Activated CD4-positive, alpha-beta T cell treated with anti-CD3 and anti-CD28 coated beads for 36 hours (primary cell): ENCODE data around the gene FGF18. TPM values are rescaled to one million over a fixed set of nuclear protein-coding genes. Genes with fewer than 3 reads are reported as not detected.
"Not testable (repeated sequence)": the region's sequence is repeated elsewhere in the genome, so short reads cannot be mapped to it uniquely, and the experiment has no call there.

Source experiments
- ATAC-seq: fragments of 200-7000 bp; cut with Tn5 transposase; one replicate; pipeline ENCODE4 v1.10.0; 2021; ENCODE audit warnings: mild to moderate bottlenecking, moderate library complexity
- CTCF ChIA-PET: fragments of 350-600 bp; sonication (Branson Sonifier 250); formaldehyde crosslinking; loops from one replicate; lab custom pipeline; 2021; ENCODE audit warnings: antibody characterized with exemption; lab: Charles Lee
- POLR2A ChIA-PET: fragments of 350-600 bp; sonication (Branson Sonifier 250); formaldehyde crosslinking; loops from one replicate; lab custom pipeline; 2021; ENCODE audit warnings: antibody characterized with exemption, inconsistent platforms; lab: Charles Lee
- DNase-seq: peaks from one replicate; pipeline ENCODE4 v3.0.0-alpha.2; 2020
- H3K27ac Mint-ChIP-seq: one replicate; pipeline ENCODE4 v1.8.0; 2021; ENCODE audit warnings: mixed read lengths
- H3K27me3 Mint-ChIP-seq: one replicate; pipeline ENCODE4 v1.8.0; 2021; ENCODE audit warnings: mixed read lengths
- H3K36me3 Mint-ChIP-seq: one replicate; pipeline ENCODE4 v1.8.0; 2021; ENCODE audit warnings: low read depth, mixed read lengths
- H3K4me1 Mint-ChIP-seq: one replicate; pipeline ENCODE4 v1.8.0; 2021; ENCODE audit warnings: mixed read lengths
- H3K4me3 Mint-ChIP-seq: one replicate; pipeline ENCODE4 v1.8.0; 2021; ENCODE audit warnings: mild to moderate bottlenecking, moderate library complexity, mixed read lengths
- H3K9me3 Mint-ChIP-seq: one replicate; pipeline ENCODE4 v1.8.0; 2021; ENCODE audit warnings: low read depth, mixed read lengths
- intact Hi-C, 2 experiments: fragments of 100-400 bp; cut with DNase I in 1 of 2; cut with micrococcal nuclease in 1 of 2; formaldehyde crosslinking; loops; one replicate each; pipeline versions ENCODE4 v1.14.2 to v1.15.1; 2022 to 2024; cut with DNase I, micrococcal nuclease
- total RNA-seq, 2 experiments: library from RNA; stranded (reverse); gene quantifications; one replicate each; pipeline ENCODE4 v1.2.3, GENCODE V29; 2021

The FGF18 gene
- total RNA-seq, 2 experiments from 2014 or later, result not detected

- H3K27me3 Mint-ChIP-seq, result peaks cover 18% of the 10 kb centered on the region
- H3K27ac Mint-ChIP-seq, result no peak overlapping the region
- no peak for DNase-seq
- H3K9me3 Mint-ChIP-seq, result no peaks in the 10 kb centered on the region
- ChIA-PET CTCF (no interaction called here), POLR2A (no interaction called here)
- intact Hi-C loops, result loop anchor here (10.0 kb wide), 2 partner anchors 118 to 368 kb away; no protein-coding TSS in a partner anchor
- no peaks in the 10 kb centered on the region for H3K36me3 Mint-ChIP-seq
- no peak for ATAC-seq
- H3K4me1 Mint-ChIP-seq, result no peaks in the 10 kb centered on the region
- no peak overlapping the region for H3K4me3 Mint-ChIP-seq
Measured at GRCh38 chr5:171486613-171487012, 67.2 kb downstream of the FGF18 start.

- no peak for ATAC-seq
- intact Hi-C loops, result loop anchor here (10.0 kb wide), 2 partner anchors 116 to 366 kb away; no protein-coding TSS in a partner anchor
- peaks cover 18% of the 10 kb centered on the region for H3K27me3 Mint-ChIP-seq
Measured at GRCh38 chr5:171488876-171489275, 69.4 kb downstream of the FGF18 start.

GRCh38 chr5:171492781-171493180 lies 73.3 kb downstream of the FGF18 start:
- Mint-ChIP-seq H3K27ac (no peak overlapping the region), H3K9me3 (no peaks in the 10 kb centered on the region), H3K4me1 (no peaks in the 10 kb centered on the region), H3K27me3 (peaks cover 16% of the 10 kb centered on the region), H3K36me3 (no peaks in the 10 kb centered on the region), H3K4me3 (no peak overlapping the region)
- POLR2A ChIA-PET, result no interaction called here
- CTCF ChIA-PET, result no interaction called here
- DNase-seq (no peak), ATAC-seq (no peak)
- intact Hi-C loops, result no loop called here

More at GRCh38 chr5:171488876-171489275, 69.4 kb downstream of the FGF18 start:
- Mint-ChIP-seq H3K4me1 (no peaks in the 10 kb centered on the region), H3K36me3 (no peaks in the 10 kb centered on the region), H3K27ac (no peak overlapping the region), H3K9me3 (no peaks in the 10 kb centered on the region), H3K4me3 (no peak overlapping the region)
- CTCF ChIA-PET, result no interaction called here
- POLR2A ChIA-PET, result no interaction called here
- DNase-seq, result no peak

- Mint-ChIP-seq H3K4me3 (no peak overlapping the region), H3K9me3 (no peaks in the 10 kb centered on the region)
Measured at GRCh38 chr5:171493646-171494393, 74.4 kb downstream of the FGF18 start.

GRCh38 chr5:171494452-171495121 lies 75.1 kb downstream of the FGF18 start:
- ATAC-seq (no peak), DNase-seq (no peak)
- POLR2A ChIA-PET, result no interaction called here
- Mint-ChIP-seq H3K4me3 (no peak overlapping the region), H3K27me3 (peaks cover 13% of the 10 kb centered on the region), H3K9me3 (no peaks in the 10 kb centered on the region), H3K4me1 (no peaks in the 10 kb centered on the region), H3K36me3 (no peaks in the 10 kb centered on the region), H3K27ac (no peak overlapping the region)
- intact Hi-C loops, result no loop called here
- CTCF ChIA-PET, result interaction anchor here (0.7 kb wide), 1 partner anchor 17 kb away, joined by 3 read pairs; no protein-coding TSS in a partner anchor

More at GRCh38 chr5:171493646-171494393, 74.4 kb downstream of the FGF18 start:
- ChIA-PET CTCF (no interaction called here), POLR2A (no interaction called here)
- DNase-seq (no peak), ATAC-seq (no peak)
- Mint-ChIP-seq H3K27me3 (peaks cover 12% of the 10 kb centered on the region), H3K27ac (no peak overlapping the region), H3K36me3 (no peaks in the 10 kb centered on the region), H3K4me1 (no peaks in the 10 kb centered on the region)
- intact Hi-C loops, result no loop called here

- Mint-ChIP-seq H3K27ac (no peak overlapping the region), H3K27me3 (peaks cover 13% of the 10 kb centered on the region), H3K4me1 (no peaks in the 10 kb centered on the region), H3K4me3 (no peak overlapping the region), H3K36me3 (no peaks in the 10 kb centered on the region), H3K9me3 (no peaks in the 10 kb centered on the region)
- intact Hi-C loops, result no loop called here
- DNase-seq, result no peak
- CTCF ChIA-PET, result no interaction called here
- no peak for ATAC-seq
- POLR2A ChIA-PET, result interaction anchor here (0.6 kb wide), 1 partner anchor 664 kb away, joined by 3 read pairs; no protein-coding TSS in a partner anchor
Measured at GRCh38 chr5:171495122-171495700, 75.8 kb downstream of the FGF18 start.

GRCh38 chr5:171496456-171496855 lies 77.0 kb downstream of the FGF18 start:
- Mint-ChIP-seq H3K27ac (no peak overlapping the region), H3K4me3 (no peak overlapping the region), H3K9me3 (no peaks in the 10 kb centered on the region), H3K27me3 (peaks cover 7% of the 10 kb centered on the region), H3K4me1 (no peaks in the 10 kb centered on the region), H3K36me3 (no peaks in the 10 kb centered on the region)
- ChIA-PET CTCF (no interaction called here), POLR2A (no interaction called here)
- DNase-seq, result no peak
- no peak for ATAC-seq
- intact Hi-C loops, result no loop called here

- intact Hi-C loops, H3K4me3 Mint-ChIP-seq, ATAC-seq, H3K9me3 Mint-ChIP-seq, CTCF ChIA-PET, H3K36me3 Mint-ChIP-seq, DNase-seq, POLR2A ChIA-PET, H3K27ac Mint-ChIP-seq, H3K4me1 Mint-ChIP-seq: not testable (repeated sequence)
- H3K27me3 Mint-ChIP-seq, result peaks cover 10% of the 10 kb centered on the region
Measured at GRCh38 chr5:171497494-171497893, 78.0 kb downstream of the FGF18 start.

GRCh38 chr5:171498166-171498565 lies 78.7 kb downstream of the FGF18 start:
- Mint-ChIP-seq H3K27ac (no peak overlapping the region), H3K36me3 (no peaks in the 10 kb centered on the region), H3K27me3 (peaks cover 10% of the 10 kb centered on the region), H3K4me3 (no peak overlapping the region), H3K9me3 (no peaks in the 10 kb centered on the region), H3K4me1 (no peaks in the 10 kb centered on the region)
- ChIA-PET POLR2A (interaction anchor here (0.6 kb wide), 1 partner anchor 283 kb away, joined by 3 read pairs; no protein-coding TSS in a partner anchor), CTCF (interaction anchor here (1.0 kb wide), 1 partner anchor 15 kb away, joined by 4 read pairs; no protein-coding TSS in a partner anchor)
- intact Hi-C loops, result no loop called here
- DNase-seq (no peak), ATAC-seq (no peak)

GRCh38 chr5:171499611-171500010 lies 80.2 kb downstream of the FGF18 start:
- POLR2A ChIA-PET, result no interaction called here
- intact Hi-C loops, result no loop called here
- CTCF ChIA-PET, result no interaction called here
- Mint-ChIP-seq H3K4me1 (no peaks in the 10 kb centered on the region), H3K4me3 (no peak overlapping the region), H3K27ac (no peak overlapping the region), H3K9me3 (no peaks in the 10 kb centered on the region), H3K36me3 (no peaks in the 10 kb centered on the region), H3K27me3 (peaks cover 7% of the 10 kb centered on the region)
- no peak for DNase-seq
- ATAC-seq, result no peak

- DNase-seq, result no peak
- Mint-ChIP-seq H3K4me1 (no peaks in the 10 kb centered on the region), H3K4me3 (no peak overlapping the region), H3K36me3 (no peaks in the 10 kb centered on the region), H3K9me3 (no peaks in the 10 kb centered on the region), H3K27ac (no peak overlapping the region), H3K27me3 (peaks cover 7% of the 10 kb centered on the region)
- POLR2A ChIA-PET, result no interaction called here
- CTCF ChIA-PET, result no interaction called here
- no peak for ATAC-seq
- intact Hi-C loops, result no loop called here
Measured at GRCh38 chr5:171505473-171506043, 86.1 kb downstream of the FGF18 start.
